Spleen (tissue), 11 donors: ENCODE data around the gene P2RX1. TPM values are rescaled to one million over a fixed set of nuclear protein-coding genes. Genes with fewer than 3 reads are reported as not detected.

Experiments
- DNase-seq: peaks from one replicate; pipeline ENCODE4 v3.0.0-alpha.2; 2020
- H3K27ac ChIP-seq, 8 donors: fragments of 200-600 bp; sonication (generic) in 7 of 8; 1 replicate in 4 of 8; 2 replicates in 4 of 8; pipeline versions ENCODE4 v1.5.0 to v1.8.0; 2016 to 2021; ENCODE audit warnings: inconsistent platforms in 4 of 8, mild to moderate bottlenecking in 4 of 8, moderate library complexity in 1 of 8
- H3K27me3 ChIP-seq, 7 donors: fragments of 200-600 bp; sonication (generic) in 6 of 7; replicated peaks in 1 of 7; 1 replicate in 4 of 7; 2 replicates in 3 of 7; pipeline versions ENCODE4 v1.5.0 to v1.8.0; 2016 to 2021; ENCODE audit warnings: inconsistent platforms in 3 of 7, mild to moderate bottlenecking in 1 of 7
- H3K36me3 ChIP-seq, 6 donors: fragments of 200-600 bp; sonication (generic) in 5 of 6; 1 replicate in 4 of 6; 2 replicates in 2 of 6; pipeline versions ENCODE4 v1.5.0 to v1.8.0; 2016 to 2021; ENCODE audit warnings: inconsistent platforms in 2 of 6
- H3K4me1 ChIP-seq, 6 donors: fragments of 200-600 bp; sonication (generic) in 5 of 6; 1 replicate in 3 of 6; 2 replicates in 3 of 6; pipeline versions ENCODE4 v1.5.0 to v1.8.0; 2016 to 2021; ENCODE audit warnings: inconsistent platforms in 3 of 6
- H3K4me3 ChIP-seq, 8 donors: fragments of 200-600 bp; sonication (generic) in 7 of 8; 1 replicate in 4 of 8; 2 replicates in 4 of 8; pipeline versions ENCODE4 v1.5.0 to v1.8.0; 2016 to 2021; ENCODE audit warnings: inconsistent platforms in 4 of 8, mild to moderate bottlenecking in 4 of 8, moderate library complexity in 2 of 8
- H3K9me3 ChIP-seq, 8 donors: fragments of 200-600 bp; sonication (generic) in 7 of 8; 1 replicate in 4 of 8; 2 replicates in 4 of 8; pipeline versions ENCODE4 v1.5.0 to v1.8.0; 2016 to 2021; ENCODE audit warnings: inconsistent platforms in 4 of 8
- CTCF ChIP-seq, 11 experiments: fragments of 200-600 bp in 7 of 11; fragments of 450-650 bp in 4 of 11; sonication (generic) in 4 of 11; IDR thresholded peaks in 8 of 11; conservative IDR thresholded peaks in 3 of 11; 1 replicate in 7 of 11; 2 replicates in 4 of 11; pipeline versions ENCODE4 v1.4.0 to v1.8.0; 2016 to 2021; ENCODE audit warnings: antibody characterized with exemption in 11 of 11, inconsistent platforms in 4 of 11, mild to moderate bottlenecking in 1 of 11
- POLR2A ChIP-seq, 3 donors: fragments of 450-650 bp; IDR thresholded peaks; one replicate each; pipeline ENCODE4 v1.5.1; 2017; ENCODE audit warnings: antibody characterized with exemption in 3 of 3, mild to moderate bottlenecking in 1 of 3
- POLR2AphosphoS5 ChIP-seq, 3 donors: sonication (generic); formaldehyde crosslinking; IDR thresholded peaks; one replicate each; pipeline ENCODE4 v1.5.1; 2017; ENCODE audit warnings: antibody characterized with exemption in 3 of 3
- WGBS, 5 donors: extraction: QIAGEN DNeasy Blood & Tissue Kit in 3 of 5; methylation state at CpG; one replicate each; pipeline versions ENCODE4 v1.1.5 to v1.1.7; 2013 to 2018; 5-methylcytosine and 5-hydroxymethylcytosine counted together
- intact Hi-C: fragments of 100-400 bp; cut with DNase I; formaldehyde crosslinking; loops from one replicate; pipeline ENCODE4 v1.15.0; 2023; ENCODE audit warnings: low total_unique reads
- polyA plus RNA-seq, 3 donors: library from polyadenylated mRNA; stranded (reverse); fragments of 200-250 nt; gene quantifications; one replicate each; pipeline ENCODE4 v1.2.1, GENCODE V29; 2013
- total RNA-seq, 7 donors: library from RNA; depleted of rRNA in 3 of 7; stranded (reverse); fragments of >200 nt in 3 of 7; fragmentation: NEBNext Ultra II Directional in 4 of 7; extraction: Animal tissue kit (Norgen Biotek cat#: 25700) in 4 of 7; gene quantifications; one replicate each; pipeline versions ENCODE4 v1.1.0 to v1.2.1, GENCODE V29; 2016 to 2021
- donor health status: healthy with polysubstance abuse.
- donor health status: DM: no; HTN: no; CAD: no; lungs with moderate emphysema.
- donor health status: DM: no; HTN: no; CAD: no.
- donor health status: Bipolar disorder and iron deficiency.
- donor health status: healthy.
- donor health status: DM: no; HTN: no; CAD: no.
- donor health status: DM: yes; HTN: yes; CAD: no.

Gene P2RX1
- total and polyA plus RNA-seq, 10 donors = 9.2 to 46.3 (median 21.7) TPM

- Histone ChIP-seq H3K36me3 (peaks cover 0 to 100% (median 93%) of the 10 kb centered on the region in 6 donors), H3K27ac (peak overlapping the region in 1 of 8 donors; percentile 16), H3K4me1 (peaks cover 0 to 16% (median 2%) of the 10 kb centered on the region in 6 donors), H3K27me3 (no peaks in the 10 kb centered on the region), H3K9me3 (no peaks in the 10 kb centered on the region), H3K4me3 (no peak overlapping the region)
- peak; percentile 64 for DNase-seq
- 88 to 97% (median 95%) methylated on average over 24 to 43 of the region's 43 CpGs for WGBS, 5 donors
- TF ChIP-seq POLR2AphosphoS5 (IDR thresholded peaks at IDR 0.05) (peak; percentile 20 to 68 (median 33)), POLR2A (IDR thresholded peaks at IDR 0.05) (no peak), CTCF (IDR thresholded peaks at IDR 0.05 in 8 of 11, conservative IDR thresholded peaks at IDR 0.05 in 3 of 11) (no peak)
- intact Hi-C loops = no loop called here
These were observed 31.1 kb upstream of the P2RX1 start for GRCh38 chr17:3947318-3947810.

- DNase-seq = no peak
- Histone ChIP-seq H3K36me3 (peaks cover 0 to 100% (median 95%) of the 10 kb centered on the region in 6 donors), H3K27me3 (no peaks in the 10 kb centered on the region), H3K4me1 (peaks cover 0 to 16% (median 2%) of the 10 kb centered on the region in 6 donors), H3K27ac (peak overlapping the region in 1 of 8 donors; percentile 16), H3K9me3 (no peaks in the 10 kb centered on the region), H3K4me3 (no peak overlapping the region)
- 80 to 97% (median 87%) methylated on average over 5 of the region's 5 CpGs for WGBS, 5 donors
- intact Hi-C loops = no loop called here
- TF ChIP-seq CTCF (IDR thresholded peaks at IDR 0.05 in 8 of 11, conservative IDR thresholded peaks at IDR 0.05 in 3 of 11) = no peak
- no peak for TF ChIP-seq POLR2AphosphoS5 (IDR thresholded peaks at IDR 0.05)
- no peak for TF ChIP-seq POLR2A (IDR thresholded peaks at IDR 0.05)
These were observed 30.5 kb upstream of the P2RX1 start for GRCh38 chr17:3946711-3947235.

- Histone ChIP-seq H3K4me1 (peaks cover 0 to 16% (median 2%) of the 10 kb centered on the region in 6 donors), H3K36me3 (peaks cover 0 to 100% (median 98%) of the 10 kb centered on the region in 6 donors), H3K27me3 (no peaks in the 10 kb centered on the region), H3K9me3 (no peaks in the 10 kb centered on the region), H3K27ac (peak overlapping the region in 5 of 8 donors; percentile 4 to 55 (median 34)), H3K4me3 (peak overlapping the region in 7 of 8 donors; percentile 5 to 64 (median 33))
- WGBS, 5 donors = 54 to 75% (median 60%) methylated on average over 34 to 68 of the region's 68 CpGs
- intact Hi-C loops = no loop called here
- TF ChIP-seq POLR2AphosphoS5 (IDR thresholded peaks at IDR 0.05) (peak in 2 of 3 donors; percentile 44 to 49), POLR2A (IDR thresholded peaks at IDR 0.05) (no peak), CTCF (IDR thresholded peaks at IDR 0.05 in 8 of 11, conservative IDR thresholded peaks at IDR 0.05 in 3 of 11) (no peak)
- DNase-seq = peak; percentile 83
These were observed 28.5 kb upstream of the P2RX1 start for GRCh38 chr17:3944485-3945388.
